ENCODE data around the gene NOS2.
"Not testable (repeated sequence)": the region's sequence is repeated elsewhere in the genome, so short reads cannot be mapped to it uniquely, and the experiment has no call there.

- not testable (repeated sequence) for TF ChIP-seq CTCF (IDR thresholded peaks at IDR 0.05; ENCODE audit: insufficient read depth, low read length, poor library complexity, severe bottlenecking); EZH2phosphoT487 (conservative IDR thresholded peaks at IDR 0.05; ENCODE audit: low read length)
Measured at GRCh38 chr17:27752831-27753619, 47.3 kb downstream of the NOS2 start.

Data from SU-DHL-6 (cell line).